IMR-90 (cell line): ENCODE measurements around the gene CACNA1I. TPM values are rescaled to one million over a fixed set of nuclear protein-coding genes. Genes with fewer than 3 reads are reported as not detected.

Experiments
- ATAC-seq: fragments of 200-7000 bp; cut with Tn5 transposase; 2 replicates; pipeline ENCODE4 v1.9.1; 2020; ENCODE audit warnings: low read depth, mild to moderate bottlenecking, moderate library complexity
- BruUV-seq: library from RNA; stranded (reverse); fragments of 400-500 nt; replicated peaks from 2 replicates; lab custom pipeline; 2021; lab: Mats Ljungman, UMichigan
- CTCF ChIA-PET: fragments of 300-600 bp; formaldehyde crosslinking; extraction: SDS; loops from one replicate; lab custom pipeline; 2021; ENCODE audit warnings: antibody characterized with exemption; lab: Yijun Ruan, JAX
- POLR2A ChIA-PET: fragments of 300-600 bp; sonication (Branson Sonifier 250); formaldehyde crosslinking; loops from one replicate; lab custom pipeline; 2022; ENCODE audit warnings: antibody characterized with exemption; ENCODE audit not compliant: unreplicated experiment; lab: Charles Lee
- DNase-seq: peaks from one replicate; pipeline ENCODE4 v3.0.0; 2013
- H2AFZ ChIP-seq: replicated peaks from 2 replicates; pipeline ENCODE3; 2013; ENCODE audit warnings: low read length, mild to moderate bottlenecking; ENCODE audit not compliant: poor library complexity
- H2AK5ac ChIP-seq: 2 replicates; pipeline ENCODE4 v1.6.1; 2013; ENCODE audit warnings: low read depth, low read length, inconsistent platforms
- H2AK9ac ChIP-seq: replicated peaks from 2 replicates; pipeline ENCODE3; 2013; ENCODE audit warnings: mild to moderate bottlenecking, low read depth, low read length, moderate library complexity; ENCODE audit not compliant: poor library complexity
- H2BK120ac ChIP-seq: 2 replicates; pipeline ENCODE4 v1.6.1; 2013; ENCODE audit warnings: low read depth, low read length, inconsistent platforms
- H2BK15ac ChIP-seq: 3 replicates; pipeline ENCODE4 v1.6.1; 2013; ENCODE audit warnings: low read depth, low read length, inconsistent platforms
- H2BK20ac ChIP-seq: 2 replicates; pipeline ENCODE4 v1.6.1; 2013; ENCODE audit warnings: low read depth, mild to moderate bottlenecking, inconsistent platforms, low read length, moderate library complexity
- H2BK5ac ChIP-seq: 2 replicates; pipeline ENCODE4 v1.6.1; 2013; ENCODE audit warnings: mild to moderate bottlenecking, low read depth, low read length, inconsistent platforms; ENCODE audit not compliant: poor library complexity, severe bottlenecking
- H3K14ac ChIP-seq: replicated peaks from 2 replicates; pipeline ENCODE4 v1.6.1; 2013; ENCODE audit warnings: low read depth, low read length, inconsistent platforms
- H3K18ac ChIP-seq: 2 replicates; pipeline ENCODE4 v1.6.1; 2013; ENCODE audit warnings: low read depth, low read length, control low read depth
- H3K23ac ChIP-seq: 2 replicates; pipeline ENCODE4 v1.6.1; 2013; ENCODE audit warnings: low read depth, low read length, inconsistent platforms
- H3K27ac ChIP-seq: 2 replicates; pipeline ENCODE4 v1.5.1; 2013; ENCODE audit warnings: mild to moderate bottlenecking, control low read depth, low read length; ENCODE audit not compliant: insufficient read depth
- H3K27me3 ChIP-seq: 2 replicates; pipeline ENCODE4 v1.6.1; 2013; ENCODE audit warnings: low read length; ENCODE audit not compliant: control insufficient read depth, insufficient read depth
- H3K36me3 ChIP-seq: 2 replicates; pipeline ENCODE4 v1.6.1; 2013; ENCODE audit warnings: low read length, mixed read lengths; ENCODE audit not compliant: control insufficient read depth, insufficient read depth
- H3K4ac ChIP-seq: 2 replicates; pipeline ENCODE4 v1.6.1; 2013; ENCODE audit warnings: low read depth, low read length, inconsistent platforms
- H3K4me1 ChIP-seq: 2 replicates; pipeline ENCODE4 v1.6.1; 2013; ENCODE audit warnings: low read length, mixed read lengths; ENCODE audit not compliant: control insufficient read depth, insufficient read depth
- H3K4me2 ChIP-seq: 2 replicates; pipeline ENCODE4 v1.6.1; 2013; ENCODE audit warnings: low read depth, mild to moderate bottlenecking, control low read depth, low read length, moderate library complexity
- H3K4me3 ChIP-seq: 2 replicates; pipeline ENCODE4 v1.5.1; 2013; ENCODE audit warnings: low read depth, mild to moderate bottlenecking, control low read depth, low read length, moderate library complexity; ENCODE audit not compliant: insufficient read depth
- H3K56ac ChIP-seq: 2 replicates; pipeline ENCODE4 v1.6.1; 2013; ENCODE audit warnings: low read length, inconsistent platforms; ENCODE audit not compliant: insufficient read depth; ENCODE audit errors: extremely low read depth
- H3K79me1 ChIP-seq, 2 experiments: 2 replicates each; pipeline ENCODE4 v1.6.1; 2013; ENCODE audit warnings: low read length in 2 of 2, inconsistent platforms in 1 of 2, low read depth in 1 of 2
- H3K9ac ChIP-seq: 2 replicates; pipeline ENCODE4 v1.6.1; 2013; ENCODE audit warnings: low read depth, low read length, control low read depth
- H3K9me1 ChIP-seq: 2 replicates; pipeline ENCODE4 v1.6.1; 2013; ENCODE audit warnings: low read length, inconsistent platforms; ENCODE audit not compliant: insufficient read depth
- H3K9me3 ChIP-seq: 2 replicates; pipeline ENCODE4 v1.6.1; 2013; ENCODE audit warnings: low read length; ENCODE audit not compliant: control insufficient read depth, insufficient read depth
- H4K20me1 ChIP-seq: 2 replicates; pipeline ENCODE4 v1.6.1; 2013; ENCODE audit warnings: low read length, inconsistent platforms; ENCODE audit not compliant: insufficient read depth
- H4K5ac ChIP-seq: 2 replicates; pipeline ENCODE4 v1.6.1; 2013; ENCODE audit warnings: mild to moderate bottlenecking, low read depth, low read length, control low read depth
- H4K8ac ChIP-seq, 2 experiments: 2 replicates each; pipeline ENCODE4 v1.6.1; 2013; ENCODE audit warnings: low read depth in 2 of 2, low read length in 2 of 2, control low read depth in 1 of 2, inconsistent platforms in 1 of 2
- H4K91ac ChIP-seq: 2 replicates; pipeline ENCODE4 v1.6.1; 2013; ENCODE audit warnings: low read depth, low read length, inconsistent platforms; ENCODE audit not compliant: insufficient read depth
- BHLHE40 ChIP-seq: fragments of 150-350 bp; IDR thresholded peaks from 2 replicates; pipeline ENCODE4 v1.6.1; 2016; ENCODE audit warnings: mild to moderate bottlenecking, low read depth, low read length
- CEBPB ChIP-seq: IDR thresholded peaks from 2 replicates; pipeline ENCODE4 v1.6.1; 2012; ENCODE audit warnings: low read depth, low read length, improper control_type of control experiment
- CHD1 ChIP-seq: IDR thresholded peaks from 2 replicates; pipeline ENCODE4 v1.6.1; 2012; ENCODE audit warnings: low read depth, low read length, improper control_type of control experiment
- FOS ChIP-seq: fragments of 150-350 bp; IDR thresholded peaks from 2 replicates; pipeline ENCODE4 v1.6.1; 2016; ENCODE audit warnings: low read depth, low read length
- MAFK ChIP-seq: IDR thresholded peaks from 2 replicates; pipeline ENCODE4 v1.6.1; 2012; ENCODE audit warnings: low read depth, low read length, improper control_type of control experiment
- MAZ ChIP-seq: IDR thresholded peaks from 2 replicates; pipeline ENCODE4 v1.6.1; 2012; ENCODE audit warnings: low read depth, mild to moderate bottlenecking, low read length, improper control_type of control experiment, moderate library complexity, borderline replicate concordance
- POLR2A ChIP-seq: IDR thresholded peaks from 2 replicates; pipeline ENCODE4 v1.6.1; 2012; ENCODE audit warnings: mild to moderate bottlenecking, low read depth, low read length
- RAD21 ChIP-seq: IDR thresholded peaks from 2 replicates; pipeline ENCODE4 v1.6.1; 2012; ENCODE audit warnings: low read length, improper control_type of control experiment
- WGBS, 2 experiments: methylation state at CpG; one replicate each; pipeline versions ENCODE4 v1.1.5 to v1.1.7; 2013; ENCODE audit warnings: missing lambda C conversion rate in 2 of 2; ENCODE audit not compliant: insufficient read length in 1 of 2; ENCODE audit errors: extremely low coverage in 2 of 2; 5-methylcytosine and 5-hydroxymethylcytosine counted together
- dilution Hi-C: fragments of 300-500 bp; cut with HindIII; formaldehyde crosslinking; loops from one replicate; pipeline ENCODE4 v1.14.3; 2018; ENCODE audit warnings: low sequenced_read_pairs; ENCODE audit not compliant: unreplicated experiment
- in situ Hi-C: fragments of 300-500 bp; cut with MboI; formaldehyde crosslinking; loops from 3 replicates; pipeline ENCODE4 v1.14.3; 2019; ENCODE audit warnings: low sequenced_read_pairs, inconsistent platforms, mixed read lengths
- intact Hi-C: fragments of 100-400 bp; cut with micrococcal nuclease; formaldehyde crosslinking; loops from 2 replicates; pipeline ENCODE4 v1.10.0; 2022
- polyA plus RNA-seq, 3 experiments: library from polyadenylated mRNA; depleted of rRNA; stranded (reverse); fragments of >200 nt; gene quantifications; 2 replicates each; pipeline ENCODE4 v1.2.3, GENCODE V29; 2012; ENCODE audit warnings: low replicate concordance in 1 of 3
- total RNA-seq: library from RNA; depleted of rRNA; stranded (reverse); fragments of >200 nt; gene quantifications from 2 replicates; pipeline ENCODE4 v1.2.3, GENCODE V29; 2012

The CACNA1I gene
- total and polyA plus RNA-seq, 2 of the 4 experiments (the other 2 are of a cell fraction), result under 0.01 to 0.02 TPM

GRCh38 chr22:39546889-39547586, 23.5 kb upstream of the CACNA1I start:
- no peak overlapping the region for H4K5ac ChIP-seq
- no peak overlapping the region for H3K9ac ChIP-seq
- intact Hi-C loops (no loop called here), in situ Hi-C loops (no loop called here), dilution Hi-C loops (no loop called here)
- H3K27me3 ChIP-seq, result peaks cover 37% of the 10 kb centered on the region
- no peak overlapping the region for H3K4me3 ChIP-seq
- TF ChIP-seq CEBPB (no peak), FOS (peak; percentile 82), BHLHE40 (peak; percentile 7; the same call in 1 of the 2 replicates), MAFK (no peak), CHD1 (no peak), MAZ (peak; percentile 58; the same call in 1 of the 2 replicates), POLR2A (no peak), RAD21 (no peak)
- no peak overlapping the region for H3K14ac ChIP-seq
- no TSS peak for BruUV-seq
- no peak overlapping the region for H2AK9ac ChIP-seq
- no peak overlapping the region for H3K4ac ChIP-seq
- H3K79me1 ChIP-seq, result no peaks in the 10 kb centered on the region
- no peaks in the 10 kb centered on the region for H3K9me3 ChIP-seq
- no peak overlapping the region for H4K91ac ChIP-seq
- H4K20me1 ChIP-seq, result peaks cover 15% of the 10 kb centered on the region
- peak overlapping the region; percentile 59 for H2AFZ ChIP-seq
- ChIA-PET POLR2A (no interaction called here), CTCF (interaction anchor here (1.2 kb wide), 1 partner anchor 478 kb away, joined by 4 read pairs; no protein-coding TSS in a partner anchor)
- no peak overlapping the region for H2AK5ac ChIP-seq
- no peak overlapping the region for H3K23ac ChIP-seq
- no peak overlapping the region; the same call in 1 of the 2 replicates for H3K4me2 ChIP-seq
- H3K9me1 ChIP-seq, result peaks cover 12% of the 10 kb centered on the region; the same call in 1 of the 2 replicates
- H3K4me1 ChIP-seq, result peaks cover 3% of the 10 kb centered on the region; the same call in 1 of the 2 replicates
- WGBS, 2 experiments, result 27% methylated on average over 3 of the region's 5 CpGs; no CpG with 5 or more reads in 1 of the 2 experiments
- H3K56ac ChIP-seq, result no peak overlapping the region
- no peak overlapping the region for H2BK15ac ChIP-seq
- ATAC-seq (peak; percentile 91), DNase-seq (peak; percentile 69)
- no peak overlapping the region for H2BK20ac ChIP-seq
- H2BK5ac ChIP-seq, result no peak overlapping the region
- H4K8ac ChIP-seq, result no peak overlapping the region
- H2BK120ac ChIP-seq, result no peak overlapping the region
- no peaks in the 10 kb centered on the region for H3K36me3 ChIP-seq
- H3K27ac ChIP-seq, result no peak overlapping the region
- H3K18ac ChIP-seq, result no peak overlapping the region
